ENCODE results near the gene DNAH3.
"Not testable (repeated sequence)": the region's sequence is repeated elsewhere in the genome, so short reads cannot be mapped to it uniquely, and the experiment has no call there.

Gene DNAH3

GRCh38 chr16:21160276-21160675 lies 9.6 kb upstream of the DNAH3 start:
- no peak for DNase-seq (ENCODE audit: low spot score)
- Histone ChIP-seq H3K27ac (peak overlapping the region in 1 of 2 donors; percentile 69), H3K4me3 (peak overlapping the region; percentile 90)
- no peak for TF ChIP-seq CTCF (IDR thresholded peaks at IDR 0.05)

GRCh38 chr16:21159281-21159951 lies 8.8 kb upstream of the DNAH3 start:
- peak overlapping the region; percentile 90 for H3K4me3 ChIP-seq
- TF ChIP-seq CTCF (IDR thresholded peaks at IDR 0.05): no peak
- DNase-seq (ENCODE audit: low spot score): peak; percentile 79
- H3K27ac ChIP-seq: peak overlapping the region; percentile 79 to 94

- no peak for TF ChIP-seq CTCF (IDR thresholded peaks at IDR 0.05)
- Histone ChIP-seq H3K27ac (peak within 1 kb of the TSS; percentile 79 to 94), H3K4me3 (peak within 1 kb of the TSS; percentile 90)
- peak; percentile 89 for DNase-seq (ENCODE audit: low spot score)
These were observed 7.8 kb upstream of the DNAH3 start, which contains the start of gene LDAF1 for GRCh38 chr16:21158208-21159110. Gene LDAF1, plus strand, starts transcription at chr16:21158674. Its CDS starts 2,509 bp downstream, at chr16:21161183.

GRCh38 chr16:21157632-21158031 lies 7.0 kb upstream of the DNAH3 start:
- Histone ChIP-seq H3K4me3 (peak overlapping the region; percentile 90), H3K27ac (peak overlapping the region; percentile 79 to 94)
- no peak for TF ChIP-seq CTCF (IDR thresholded peaks at IDR 0.05)
- DNase-seq (ENCODE audit: low spot score): no peak

GRCh38 chr16:21156767-21157467 lies 6.3 kb upstream of the DNAH3 start:
- no peak overlapping the region for H3K4me3 ChIP-seq
- peak overlapping the region in 1 of 2 donors; percentile 94 for H3K27ac ChIP-seq
- TF ChIP-seq CTCF (IDR thresholded peaks at IDR 0.05): peak; percentile 21
- no peak for DNase-seq (ENCODE audit: low spot score)

- H3K4me3 ChIP-seq; H3K27ac ChIP-seq; DNase-seq (ENCODE audit: low spot score): not testable (repeated sequence)
These were observed 5.4 kb upstream of the DNAH3 start for GRCh38 chr16:21156011-21156410.

GRCh38 chr16:21153124-21153729 lies 2.6 kb upstream of the DNAH3 start:
- not testable (repeated sequence) for DNase-seq (ENCODE audit: low spot score); H3K4me3 ChIP-seq; H3K27ac ChIP-seq

- not testable (repeated sequence) for H3K4me3 ChIP-seq; DNase-seq (ENCODE audit: low spot score); H3K27ac ChIP-seq
These were observed 1.7 kb upstream of the DNAH3 start for GRCh38 chr16:21152160-21153030.

Measured in coronary artery (tissue), 2 donors.